ENCODE results near the gene SDSL.

DNA sequence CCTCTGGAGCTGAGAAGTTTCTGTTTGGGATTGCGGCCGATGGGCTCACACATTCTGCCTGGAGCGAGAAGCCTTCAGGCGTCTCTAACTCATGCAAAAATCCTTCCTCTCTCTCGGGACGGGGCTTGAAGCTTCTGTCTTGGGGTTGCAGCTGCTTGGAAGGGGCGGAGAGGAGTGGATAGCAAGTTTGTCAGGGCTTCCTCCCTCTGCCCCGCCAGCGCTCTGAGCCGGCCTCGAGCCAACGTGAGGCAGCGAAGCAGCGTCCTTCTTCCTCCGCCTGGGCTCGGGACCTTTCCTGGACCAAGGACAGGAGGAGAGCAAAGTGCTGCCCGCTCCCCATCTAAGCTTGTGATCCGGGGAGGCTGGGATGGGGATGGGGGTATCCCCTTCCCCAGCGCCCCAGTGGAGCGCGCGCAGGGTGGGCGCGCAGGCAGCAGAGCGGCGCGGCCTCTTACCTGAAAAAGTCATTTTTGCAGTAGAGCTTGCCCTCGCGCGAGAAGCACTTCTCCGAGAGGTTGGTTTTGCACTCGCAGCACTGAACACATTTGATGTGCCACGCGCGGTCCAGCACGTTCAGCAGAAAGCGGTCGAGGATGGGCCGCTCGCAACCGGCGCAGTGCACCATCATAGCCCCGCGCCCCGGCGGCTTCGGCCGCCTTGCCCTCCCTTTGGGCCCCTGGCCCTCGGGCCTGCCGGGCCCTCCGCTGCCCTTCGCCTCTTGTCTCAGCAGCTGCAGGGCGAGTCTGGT, 48.9 kb downstream of the SDSL start:
- TF ChIP-seq, protein P1, sequence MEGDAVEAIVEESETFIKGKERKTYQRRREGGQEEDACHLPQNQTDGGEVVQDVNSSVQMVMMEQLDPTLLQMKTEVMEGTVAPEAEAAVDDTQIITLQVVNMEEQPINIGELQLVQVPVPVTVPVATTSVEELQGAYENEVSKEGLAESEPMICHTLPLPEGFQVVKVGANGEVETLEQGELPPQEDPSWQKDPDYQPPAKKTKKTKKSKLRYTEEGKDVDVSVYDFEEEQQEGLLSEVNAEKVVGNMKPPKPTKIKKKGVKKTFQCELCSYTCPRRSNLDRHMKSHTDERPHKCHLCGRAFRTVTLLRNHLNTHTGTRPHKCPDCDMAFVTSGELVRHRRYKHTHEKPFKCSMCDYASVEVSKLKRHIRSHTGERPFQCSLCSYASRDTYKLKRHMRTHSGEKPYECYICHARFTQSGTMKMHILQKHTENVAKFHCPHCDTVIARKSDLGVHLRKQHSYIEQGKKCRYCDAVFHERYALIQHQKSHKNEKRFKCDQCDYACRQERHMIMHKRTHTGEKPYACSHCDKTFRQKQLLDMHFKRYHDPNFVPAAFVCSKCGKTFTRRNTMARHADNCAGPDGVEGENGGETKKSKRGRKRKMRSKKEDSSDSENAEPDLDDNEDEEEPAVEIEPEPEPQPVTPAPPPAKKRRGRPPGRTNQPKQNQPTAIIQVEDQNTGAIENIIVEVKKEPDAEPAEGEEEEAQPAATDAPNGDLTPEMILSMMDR (IDR thresholded peaks at IDR 0.05) = no peak
- no peak for TF ChIP-seq POLR2A (IDR thresholded peaks at IDR 0.05)
